WTC11 (cell line): ENCODE measurements around the gene TUSC2. TPM values are rescaled to one million over a fixed set of nuclear protein-coding genes. Genes with fewer than 3 reads are reported as not detected.

ENCODE experiments used
- ATAC-seq: fragments of 200-7000 bp; cut with Tn5 transposase; 2 replicates; pipeline ENCODE4 v1.10.0; 2021; ENCODE audit warnings: mild to moderate bottlenecking, moderate library complexity
- CTCF ChIA-PET: fragments of 300-600 bp; sonication (Branson Sonifier 250); formaldehyde crosslinking; loops from one replicate; lab custom pipeline; 2021; ENCODE audit warnings: antibody characterized with exemption; lab: Charles Lee
- POLR2A ChIA-PET: fragments of 350-600 bp; sonication (Branson Sonifier 250); formaldehyde crosslinking; loops from one replicate; lab custom pipeline; 2021; ENCODE audit warnings: antibody characterized with exemption; lab: Charles Lee
- DNase-seq: peaks from one replicate; pipeline ENCODE4 v3.0.0; 2021; ENCODE audit warnings: low spot score
- H3K27ac Mint-ChIP-seq: 2 replicates; pipeline ENCODE4 v1.8.0; 2021; ENCODE audit warnings: mixed read lengths
- H3K27me3 Mint-ChIP-seq: 2 replicates; pipeline ENCODE4 v1.8.0; 2021; ENCODE audit warnings: low read depth, mild to moderate bottlenecking, moderate library complexity, mixed read lengths
- H3K36me3 Mint-ChIP-seq: 2 replicates; pipeline ENCODE4 v1.8.0; 2021; ENCODE audit warnings: mixed read lengths
- H3K4me1 Mint-ChIP-seq: 2 replicates; pipeline ENCODE4 v1.8.0; 2022; ENCODE audit warnings: mixed read lengths
- H3K4me3 Mint-ChIP-seq: 2 replicates; pipeline ENCODE4 v1.8.0; 2021; ENCODE audit warnings: mild to moderate bottlenecking, moderate library complexity, mixed read lengths
- H3K9me3 Mint-ChIP-seq: 2 replicates; pipeline ENCODE4 v1.8.0; 2021; ENCODE audit warnings: mixed read lengths
- AFF4 ChIP-seq: sonication (generic); formaldehyde crosslinking; IDR thresholded peaks from 2 replicates; pipeline ENCODE4 v1.8.1; 2023; ENCODE audit warnings: mild to moderate bottlenecking, missing genetic modification reagents, borderline replicate concordance
- CDX4 ChIP-seq: fragments of 250-450 bp; sonication (Bioruptor Pico); IDR thresholded peaks from 2 replicates; pipeline ENCODE4 v1.9.0; 2021; ENCODE audit warnings: moderate library complexity, mild to moderate bottlenecking, inconsistent platforms, borderline replicate concordance
- ESRRA ChIP-seq: sonication (generic); formaldehyde crosslinking; IDR thresholded peaks from 2 replicates; pipeline ENCODE4 v1.8.1; 2022; ENCODE audit warnings: mild to moderate bottlenecking, missing genetic modification reagents, borderline replicate concordance
- ETV6 ChIP-seq: sonication (generic); formaldehyde crosslinking; IDR thresholded peaks from 2 replicates; pipeline ENCODE4 v1.8.1; 2022; ENCODE audit warnings: mild to moderate bottlenecking, missing genetic modification reagents
- FOXJ3 ChIP-seq: sonication (generic); formaldehyde crosslinking; IDR thresholded peaks from 2 replicates; pipeline ENCODE4 v1.9.0; 2021; ENCODE audit warnings: missing genetic modification reagents, mild to moderate bottlenecking, borderline replicate concordance
- FOXP1 ChIP-seq: sonication (generic); formaldehyde crosslinking; IDR thresholded peaks from 2 replicates; pipeline ENCODE4 v1.8.0; 2022; ENCODE audit warnings: missing genetic modification reagents, mild to moderate bottlenecking, moderate library complexity, borderline replicate concordance
- FOXP4 ChIP-seq: sonication (generic); formaldehyde crosslinking; IDR thresholded peaks from 2 replicates; pipeline ENCODE4 v1.8.0; 2022; ENCODE audit warnings: mild to moderate bottlenecking, missing genetic modification reagents
- GRHL2 ChIP-seq: fragments of 250-450 bp; sonication (Bioruptor Pico); IDR thresholded peaks from 2 replicates; pipeline ENCODE4 v1.8.0; 2022; ENCODE audit warnings: mild to moderate bottlenecking, moderate library complexity; ENCODE audit not compliant: insufficient replicate concordance, severe bottlenecking
- IRF1 ChIP-seq: sonication (generic); formaldehyde crosslinking; IDR thresholded peaks from 2 replicates; pipeline ENCODE4 v1.8.0; 2023; ENCODE audit warnings: missing genetic modification reagents
- MXD4 ChIP-seq: fragments of 250-450 bp; sonication (Bioruptor Pico); IDR thresholded peaks from 2 replicates; pipeline ENCODE4 v1.8.0; 2021; ENCODE audit warnings: mild to moderate bottlenecking, moderate library complexity, borderline replicate concordance
- NFE2L1 ChIP-seq: sonication (generic); formaldehyde crosslinking; IDR thresholded peaks from 2 replicates; pipeline ENCODE4 v1.8.1; 2023; ENCODE audit warnings: missing genetic modification reagents
- NR2C2 ChIP-seq: sonication (generic); formaldehyde crosslinking; IDR thresholded peaks from 2 replicates; pipeline ENCODE4 v1.8.0; 2022; ENCODE audit warnings: mild to moderate bottlenecking, missing genetic modification reagents
- NR3C1 ChIP-seq: sonication (generic); formaldehyde crosslinking; conservative IDR thresholded peaks from 2 replicates; pipeline ENCODE4 v1.8.1; 2023; ENCODE audit warnings: low read depth, mild to moderate bottlenecking, missing genetic modification reagents
- SP1 ChIP-seq: sonication (generic); formaldehyde crosslinking; conservative IDR thresholded peaks from 2 replicates; pipeline ENCODE4 v1.8.1; 2022; ENCODE audit warnings: missing genetic modification reagents
- STAT6 ChIP-seq: sonication (generic); formaldehyde crosslinking; conservative IDR thresholded peaks from 2 replicates; pipeline ENCODE4 v1.8.1; 2023; ENCODE audit warnings: mild to moderate bottlenecking, low read depth, missing genetic modification reagents, moderate library complexity
- ZBTB43 ChIP-seq: sonication (generic); formaldehyde crosslinking; IDR thresholded peaks from 2 replicates; pipeline ENCODE4 v1.8.1; 2023; ENCODE audit warnings: mild to moderate bottlenecking, missing genetic modification reagents
- ZMAT4 ChIP-seq: fragments of 250-450 bp; sonication (Bioruptor Pico); IDR thresholded peaks from 2 replicates; pipeline ENCODE4 v1.9.0; 2021; ENCODE audit warnings: mild to moderate bottlenecking
- ZNF121 ChIP-seq: sonication (generic); formaldehyde crosslinking; IDR thresholded peaks from 2 replicates; pipeline ENCODE4 v1.8.0; 2023; ENCODE audit warnings: missing genetic modification reagents
- ZNF512 ChIP-seq: sonication (generic); formaldehyde crosslinking; IDR thresholded peaks from 2 replicates; pipeline ENCODE4 v1.8.1; 2022; ENCODE audit warnings: missing genetic modification reagents, borderline replicate concordance
- total RNA-seq: library from RNA; stranded (reverse); gene quantifications from 3 replicates; pipeline ENCODE4 v1.2.3, GENCODE V29; 2021

The TUSC2 gene
- total RNA-seq, 1 experiment from 2014 or later: 41.1 TPM

GRCh38 chr3:50365842-50366220, 37.8 kb upstream of the TUSC2 start:
- peaks cover 27% of the 10 kb centered on the region for H3K27me3 Mint-ChIP-seq
- ATAC-seq: no peak
- no peak for TF ChIP-seq ZMAT4 (CRISPR knock-in tag)
- TF ChIP-seq AFF4 (CRISPR knock-in tag): no peak
- no peak for TF ChIP-seq IRF1 (CRISPR knock-in tag)
- no peak for TF ChIP-seq FOXP4 (CRISPR knock-in tag)
- TF ChIP-seq ZNF121 (CRISPR knock-in tag): no peak
- no peak for TF ChIP-seq NFE2L1 (CRISPR knock-in tag)
- no peak for TF ChIP-seq STAT6 (CRISPR knock-in tag)
- no peak for TF ChIP-seq MXD4 (CRISPR knock-in tag)
- no peak for TF ChIP-seq ZNF512
- TF ChIP-seq FOXJ3 (CRISPR knock-in tag): no peak
- TF ChIP-seq CDX4 (CRISPR knock-in tag): no peak
- TF ChIP-seq GRHL2: no peak
- TF ChIP-seq NR3C1 (CRISPR knock-in tag): no peak
- TF ChIP-seq ZBTB43 (CRISPR knock-in tag): no peak
- TF ChIP-seq ESRRA: no peak
- no peak for TF ChIP-seq FOXP1 (CRISPR knock-in tag)
- TF ChIP-seq SP1 (CRISPR knock-in tag): no peak
- TF ChIP-seq ETV6 (CRISPR knock-in tag): no peak
- no peak for TF ChIP-seq NR2C2 (CRISPR knock-in tag)
- ChIA-PET POLR2A (interaction anchor here (0.5 to 0.9 kb wide), 2 partner anchors 29 to 157 kb away, joined by 3 to 5 read pairs; no protein-coding TSS in a partner anchor), CTCF (interaction anchor here (1.0 to 2.1 kb wide), 10 partner anchors 9 to 246 kb away, joined by 3 to 15 read pairs (median 6); partner anchors contain the start of genes CISH, CYB561D2, HEMK1 and NPRL2)
- H3K4me1 Mint-ChIP-seq: peaks cover 8% of the 10 kb centered on the region
- peak overlapping the region; percentile 76 for H3K4me3 Mint-ChIP-seq
- no peaks in the 10 kb centered on the region for H3K36me3 Mint-ChIP-seq
- no peaks in the 10 kb centered on the region for H3K9me3 Mint-ChIP-seq
- no peak for DNase-seq
- H3K27ac Mint-ChIP-seq: peak overlapping the region; percentile 74; the same call in 1 of the 2 replicates
